ENCODE measurements around the gene FOXN3.

DNA sequence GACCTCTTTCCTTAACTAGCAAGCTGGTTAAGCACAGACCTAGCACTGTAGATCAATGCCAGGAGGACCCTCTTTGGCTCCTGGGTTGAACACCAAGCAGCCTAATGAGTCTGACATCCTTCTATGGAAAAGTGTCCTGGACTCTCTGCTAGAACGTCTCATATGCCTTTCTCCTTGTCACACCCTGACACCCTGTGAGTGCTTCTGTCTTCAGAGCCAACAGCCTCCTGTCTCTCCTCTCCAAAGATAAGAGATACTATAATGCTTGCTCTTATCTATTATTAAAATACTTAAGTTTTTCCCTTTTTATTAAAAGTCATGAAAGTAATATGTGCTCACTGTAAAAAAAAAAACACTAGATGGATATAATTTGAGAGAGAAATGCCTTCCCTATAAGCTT lies 222.7 kb downstream of the FOXN3 start:
- TF ChIP-seq, protein P1, sequence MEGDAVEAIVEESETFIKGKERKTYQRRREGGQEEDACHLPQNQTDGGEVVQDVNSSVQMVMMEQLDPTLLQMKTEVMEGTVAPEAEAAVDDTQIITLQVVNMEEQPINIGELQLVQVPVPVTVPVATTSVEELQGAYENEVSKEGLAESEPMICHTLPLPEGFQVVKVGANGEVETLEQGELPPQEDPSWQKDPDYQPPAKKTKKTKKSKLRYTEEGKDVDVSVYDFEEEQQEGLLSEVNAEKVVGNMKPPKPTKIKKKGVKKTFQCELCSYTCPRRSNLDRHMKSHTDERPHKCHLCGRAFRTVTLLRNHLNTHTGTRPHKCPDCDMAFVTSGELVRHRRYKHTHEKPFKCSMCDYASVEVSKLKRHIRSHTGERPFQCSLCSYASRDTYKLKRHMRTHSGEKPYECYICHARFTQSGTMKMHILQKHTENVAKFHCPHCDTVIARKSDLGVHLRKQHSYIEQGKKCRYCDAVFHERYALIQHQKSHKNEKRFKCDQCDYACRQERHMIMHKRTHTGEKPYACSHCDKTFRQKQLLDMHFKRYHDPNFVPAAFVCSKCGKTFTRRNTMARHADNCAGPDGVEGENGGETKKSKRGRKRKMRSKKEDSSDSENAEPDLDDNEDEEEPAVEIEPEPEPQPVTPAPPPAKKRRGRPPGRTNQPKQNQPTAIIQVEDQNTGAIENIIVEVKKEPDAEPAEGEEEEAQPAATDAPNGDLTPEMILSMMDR (conservative IDR thresholded peaks at IDR 0.05 in 1 of 2, IDR thresholded peaks at IDR 0.05 in 1 of 2; ENCODE audit: low read depth in 1 of 2, low read length in 2 of 2), result no peak
- no peak for TF ChIP-seq EZH2 (IDR thresholded peaks at IDR 0.05; ENCODE audit: low read length, missing control alignments)
